BJ (cell line): ENCODE measurements around the gene CHD9. TPM values are rescaled to one million over a fixed set of nuclear protein-coding genes. Genes with fewer than 3 reads are reported as not detected.
"Not testable (repeated sequence)": the region's sequence is repeated elsewhere in the genome, so short reads cannot be mapped to it uniquely, and the experiment has no call there.

ENCODE experiments used
- CTCF ChIA-PET: fragments of 350-600 bp; formaldehyde crosslinking; extraction: SDS; loops from one replicate; lab custom pipeline; 2021; ENCODE audit warnings: antibody characterized with exemption, inconsistent platforms; lab: Yijun Ruan, JAX
- POLR2A ChIA-PET: fragments of 300-600 bp; sonication (Branson Sonifier 250); formaldehyde crosslinking; extraction: SDS; loops from one replicate; lab custom pipeline; 2021; ENCODE audit warnings: antibody characterized with exemption; lab: Charles Lee
- DNase-seq: peaks from one replicate; pipeline ENCODE4 v3.0.0-alpha.2; 2011; ENCODE audit warnings: low read depth
- H3K27me3 ChIP-seq: 2 replicates; pipeline ENCODE4 v1.6.0; 2011; ENCODE audit warnings: low read length; ENCODE audit not compliant: control insufficient read depth, insufficient read depth
- H3K36me3 ChIP-seq: 2 replicates; pipeline ENCODE4 v1.5.1; 2011; ENCODE audit warnings: low read length; ENCODE audit not compliant: control insufficient read depth, insufficient read depth
- H3K4me3 ChIP-seq: 2 replicates; pipeline ENCODE4 v1.5.1; 2011; ENCODE audit warnings: low read depth, mild to moderate bottlenecking, control low read depth, low read length
- polyA plus RNA-seq: library from polyadenylated mRNA; depleted of rRNA; stranded (reverse); fragments of >200 nt; gene quantifications from 2 replicates; pipeline ENCODE4 v1.2.3, GENCODE V29; 2011
- TF ChIP-seq, protein P1 (sequence below): IDR thresholded peaks from 2 replicates; pipeline ENCODE4 v1.5.1; 2011; ENCODE audit warnings: low read depth, mild to moderate bottlenecking, control low read depth, inconsistent platforms, low read length, moderate library complexity; ENCODE audit not compliant: insufficient read depth

The CHD9 gene
- polyA plus RNA-seq, 1 experiment = 13.1 TPM

GRCh38 chr16:53069772-53070171 is 15.0 kb downstream of the CHD9 start:
- TF ChIP-seq, protein P1, sequence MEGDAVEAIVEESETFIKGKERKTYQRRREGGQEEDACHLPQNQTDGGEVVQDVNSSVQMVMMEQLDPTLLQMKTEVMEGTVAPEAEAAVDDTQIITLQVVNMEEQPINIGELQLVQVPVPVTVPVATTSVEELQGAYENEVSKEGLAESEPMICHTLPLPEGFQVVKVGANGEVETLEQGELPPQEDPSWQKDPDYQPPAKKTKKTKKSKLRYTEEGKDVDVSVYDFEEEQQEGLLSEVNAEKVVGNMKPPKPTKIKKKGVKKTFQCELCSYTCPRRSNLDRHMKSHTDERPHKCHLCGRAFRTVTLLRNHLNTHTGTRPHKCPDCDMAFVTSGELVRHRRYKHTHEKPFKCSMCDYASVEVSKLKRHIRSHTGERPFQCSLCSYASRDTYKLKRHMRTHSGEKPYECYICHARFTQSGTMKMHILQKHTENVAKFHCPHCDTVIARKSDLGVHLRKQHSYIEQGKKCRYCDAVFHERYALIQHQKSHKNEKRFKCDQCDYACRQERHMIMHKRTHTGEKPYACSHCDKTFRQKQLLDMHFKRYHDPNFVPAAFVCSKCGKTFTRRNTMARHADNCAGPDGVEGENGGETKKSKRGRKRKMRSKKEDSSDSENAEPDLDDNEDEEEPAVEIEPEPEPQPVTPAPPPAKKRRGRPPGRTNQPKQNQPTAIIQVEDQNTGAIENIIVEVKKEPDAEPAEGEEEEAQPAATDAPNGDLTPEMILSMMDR = no peak
- no peak for DNase-seq
- CTCF ChIA-PET = interaction anchor here (1.2 kb wide), 1 partner anchor 11 kb away, joined by 3 read pairs; no protein-coding TSS in a partner anchor
- Histone ChIP-seq H3K36me3 (no peaks in the 10 kb centered on the region; the same call in 1 of the 2 replicates), H3K27me3 (no peaks in the 10 kb centered on the region), H3K4me3 (no peak overlapping the region)
- POLR2A ChIA-PET = no interaction called here

DNA sequence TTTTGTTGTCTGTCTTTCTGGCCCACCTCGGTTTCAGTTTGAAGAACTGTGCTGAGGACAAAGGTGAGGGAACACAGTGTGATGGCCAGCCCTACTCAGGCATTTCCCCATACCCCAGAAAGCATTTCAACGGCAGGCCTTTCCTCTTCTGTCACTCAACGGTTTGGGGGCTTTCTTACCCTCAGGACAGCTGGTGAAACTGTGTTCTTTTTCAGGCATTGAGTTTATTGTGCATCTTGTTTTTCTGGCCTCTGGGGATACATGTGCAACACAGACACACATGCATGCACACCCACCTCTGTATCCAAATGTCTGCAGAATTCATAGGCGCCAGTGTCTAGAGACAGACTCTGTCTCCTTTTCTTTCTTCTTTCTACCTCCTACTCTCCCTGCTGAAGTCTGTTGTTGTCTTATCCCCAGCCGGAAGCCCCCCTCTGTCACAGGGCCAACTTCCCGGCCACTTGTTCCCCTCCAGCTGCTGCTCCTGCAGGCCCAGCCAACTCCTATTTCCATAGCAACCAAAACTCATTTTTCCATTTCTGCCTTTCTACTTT is 17.0 kb downstream of the CHD9 start:
- CTCF ChIA-PET = interaction anchor here (0.7 kb wide), 1 partner anchor 18 kb away, joined by 4 read pairs; no protein-coding TSS in a partner anchor
- DNase-seq = no peak

GRCh38 chr16:53073022-53073421 is 18.2 kb downstream of the CHD9 start:
- ChIA-PET POLR2A (no interaction called here), CTCF (no interaction called here)
- DNase-seq = no peak
- TF ChIP-seq, protein P1 = no peak
- Histone ChIP-seq H3K27me3 (no peaks in the 10 kb centered on the region), H3K36me3 (no peaks in the 10 kb centered on the region; the same call in 1 of the 2 replicates), H3K4me3 (no peak overlapping the region)

More for the DNA sequence above, 17.0 kb downstream of the CHD9 start:
- no peaks in the 10 kb centered on the region for H3K27me3 ChIP-seq
- TF ChIP-seq, protein P1 = no peak
- POLR2A ChIA-PET = no interaction called here
- H3K36me3 ChIP-seq = no peaks in the 10 kb centered on the region; the same call in 1 of the 2 replicates
- no peak overlapping the region for H3K4me3 ChIP-seq

GRCh38 chr16:53074296-53074695 is 19.5 kb downstream of the CHD9 start:
- DNase-seq, H3K27me3 ChIP-seq, CTCF ChIA-PET, H3K4me3 ChIP-seq, POLR2A ChIA-PET, H3K36me3 ChIP-seq: not testable (repeated sequence)

DNA sequence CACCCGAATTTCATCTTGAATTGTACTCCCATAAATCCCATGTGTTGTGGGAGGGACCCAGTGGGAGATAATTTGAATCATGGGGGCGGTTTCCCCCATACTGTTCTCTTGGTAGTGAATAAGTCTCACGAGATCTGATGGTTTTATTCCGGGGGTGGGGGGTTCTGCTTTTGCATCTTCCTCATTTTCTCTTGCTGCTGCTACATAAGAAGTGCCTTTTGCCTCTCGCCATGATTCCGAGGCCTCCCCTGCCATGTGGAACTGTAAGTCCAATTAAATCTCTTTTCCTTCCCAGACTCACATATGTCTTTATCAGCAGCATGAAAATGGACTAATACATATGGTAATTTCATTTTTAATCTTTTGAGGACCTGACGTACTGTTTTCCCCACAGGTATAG is 20.7 kb downstream of the CHD9 start:
- CTCF ChIA-PET, H3K4me3 ChIP-seq, H3K27me3 ChIP-seq, POLR2A ChIA-PET, H3K36me3 ChIP-seq, DNase-seq: not testable (repeated sequence)

GRCh38 chr16:53078247-53078646 is 23.5 kb downstream of the CHD9 start:
- no peaks in the 10 kb centered on the region for H3K27me3 ChIP-seq
- DNase-seq = no peak
- H3K4me3 ChIP-seq = no peak overlapping the region
- no peaks in the 10 kb centered on the region for H3K36me3 ChIP-seq
- ChIA-PET CTCF (interaction anchor here (1.3 to 5.2 kb wide), 3 partner anchors 9 to 22 kb away, joined by 3 to 34 read pairs (median 6); partner anchors contain the start of gene CHD9), POLR2A (no interaction called here)
- TF ChIP-seq, protein P1 = no peak
